SK-N-SH (cell line): ENCODE measurements around the gene C6.

Experiments
- CTCF ChIP-seq: fragments of 200-600 bp; sonication (generic); IDR thresholded peaks from 2 replicates; pipeline ENCODE4 v1.6.1; 2017; ENCODE audit warnings: antibody characterized with exemption, mild to moderate bottlenecking, moderate library complexity
- EZH2phosphoT487 ChIP-seq: fragments of 200-600 bp; sonication (generic); IDR thresholded peaks from 2 replicates; pipeline ENCODE4 v1.6.1; 2017; ENCODE audit warnings: low read depth, mixed run types, mild to moderate bottlenecking, antibody characterized with exemption, moderate library complexity, borderline replicate concordance
- FOXM1 ChIP-seq: IDR thresholded peaks from 2 replicates; pipeline ENCODE4 v1.4.0; 2012; ENCODE audit warnings: low read depth, mild to moderate bottlenecking
- MAX ChIP-seq: IDR thresholded peaks from 2 replicates; pipeline ENCODE4 v1.4.0; 2012; ENCODE audit warnings: low read depth
- NRF1 ChIP-seq: IDR thresholded peaks from 2 replicates; pipeline ENCODE4 v1.6.1; 2012; ENCODE audit warnings: low read depth, mild to moderate bottlenecking, low read length
- RFX5 ChIP-seq: IDR thresholded peaks from 2 replicates; pipeline ENCODE4 v1.6.1; 2012; ENCODE audit warnings: mild to moderate bottlenecking, improper control_type of control experiment, low read length
- SIN3A ChIP-seq: IDR thresholded peaks from 2 replicates; pipeline ENCODE4 v1.6.1; 2012; ENCODE audit warnings: low read depth, mild to moderate bottlenecking, low read length, moderate library complexity, borderline replicate concordance
- YY1 ChIP-seq: IDR thresholded peaks from 2 replicates; pipeline ENCODE4 v1.4.0; 2012; ENCODE audit warnings: low read depth, mild to moderate bottlenecking

GRCh38 chr5:41253109-41253508, 39.8 kb upstream of the C6 start:
- no peak for TF ChIP-seq CTCF
- TF ChIP-seq RFX5 = no peak
- no peak for TF ChIP-seq YY1
- no peak for TF ChIP-seq EZH2phosphoT487
- TF ChIP-seq SIN3A = no peak
- TF ChIP-seq MAX = no peak
- TF ChIP-seq NRF1 = no peak
- TF ChIP-seq FOXM1 = no peak
